ENCODE measurements around the gene SLC8B1. TPM values are rescaled to one million over a fixed set of nuclear protein-coding genes. Genes with fewer than 3 reads are reported as not detected.

Gene SLC8B1
- polyA plus RNA-seq, 1 donor from 2014 or later = 1.1 TPM

GRCh38 chr12:113252494-113252893 is 82.4 kb downstream of the SLC8B1 start:
- Histone ChIP-seq H3K9ac (ENCODE audit: low read length) (no peak overlapping the region), H3F3A (ENCODE audit: insufficient read depth, low read length, poor library complexity, severe bottlenecking) (no peaks in the 10 kb centered on the region), H3K79me2 (replicated peaks; ENCODE audit: insufficient read depth, low read length) (no peaks in the 10 kb centered on the region), H3K9me3 (ENCODE audit: low read length) (no peaks in the 10 kb centered on the region), H4K20me1 (ENCODE audit: insufficient read depth) (no peaks in the 10 kb centered on the region), H3K9me2 (ENCODE audit: insufficient read depth, low read length) (no peaks in the 10 kb centered on the region), H3K27me3 (ENCODE audit: insufficient read depth, low read depth, low read length) (no peaks in the 10 kb centered on the region), H2AFZ (ENCODE audit: low read depth, low read length) (no peak overlapping the region), H3K4me2 (ENCODE audit: low read length) (no peak overlapping the region), H3K4me3 (ENCODE audit: low read length) (no peak overlapping the region), H3K36me3 (ENCODE audit: insufficient read depth, low read length) (no peaks in the 10 kb centered on the region), H3K27ac (ENCODE audit: low read length) (no peak overlapping the region)
- TF ChIP-seq EP300 (conservative IDR thresholded peaks at IDR 0.05; ENCODE audit: poor library complexity, severe bottlenecking) (no peak), TAF1 (IDR thresholded peaks at IDR 0.05; ENCODE audit: low read depth) (no peak), MXI1 (conservative IDR thresholded peaks at IDR 0.05; ENCODE audit: poor library complexity, severe bottlenecking) (no peak), REST (IDR thresholded peaks at IDR 0.05; ENCODE audit: borderline replicate concordance) (no peak), SMC3 (conservative IDR thresholded peaks at IDR 0.05; ENCODE audit: poor library complexity) (no peak), EZH2 (IDR thresholded peaks at IDR 0.05; ENCODE audit: borderline replicate concordance, insufficient read depth, low read length, poor library complexity, severe bottlenecking) (no peak), POLR2AphosphoS5 (IDR thresholded peaks at IDR 0.05) (no peak), CTCF (IDR thresholded peaks at IDR 0.05; ENCODE audit: poor library complexity, severe bottlenecking) (no peak), RAD21 (conservative IDR thresholded peaks at IDR 0.05) (no peak)

GRCh38 chr12:113251404-113252070 is 83.4 kb downstream of the SLC8B1 start:
- H3K36me3 ChIP-seq (ENCODE audit: insufficient read depth, low read length) = no peaks in the 10 kb centered on the region
- TF ChIP-seq POLR2AphosphoS5 (IDR thresholded peaks at IDR 0.05) = no peak
- TF ChIP-seq SMC3 (conservative IDR thresholded peaks at IDR 0.05; ENCODE audit: poor library complexity) = no peak
- no peak for TF ChIP-seq RAD21 (conservative IDR thresholded peaks at IDR 0.05)
- TF ChIP-seq EZH2 (IDR thresholded peaks at IDR 0.05; ENCODE audit: borderline replicate concordance, insufficient read depth, low read length, poor library complexity, severe bottlenecking) = no peak
- no peak for TF ChIP-seq EP300 (conservative IDR thresholded peaks at IDR 0.05; ENCODE audit: poor library complexity, severe bottlenecking)
- TF ChIP-seq TAF1 (IDR thresholded peaks at IDR 0.05; ENCODE audit: low read depth) = no peak
- no peak for TF ChIP-seq REST (IDR thresholded peaks at IDR 0.05; ENCODE audit: borderline replicate concordance)
- no peak for TF ChIP-seq CTCF (IDR thresholded peaks at IDR 0.05; ENCODE audit: poor library complexity, severe bottlenecking)
- no peak for TF ChIP-seq MXI1 (conservative IDR thresholded peaks at IDR 0.05; ENCODE audit: poor library complexity, severe bottlenecking)
- H4K20me1 ChIP-seq (ENCODE audit: insufficient read depth) = no peaks in the 10 kb centered on the region
- no peaks in the 10 kb centered on the region for H3K27me3 ChIP-seq (ENCODE audit: insufficient read depth, low read depth, low read length)
- H3K9ac ChIP-seq (ENCODE audit: low read length) = no peak overlapping the region
- no peak overlapping the region for H3K4me2 ChIP-seq (ENCODE audit: low read length)
- no peaks in the 10 kb centered on the region for H3K9me2 ChIP-seq (ENCODE audit: insufficient read depth, low read length)
- no peak overlapping the region for H3K4me3 ChIP-seq (ENCODE audit: low read length)
- H3F3A ChIP-seq (ENCODE audit: insufficient read depth, low read length, poor library complexity, severe bottlenecking) = no peaks in the 10 kb centered on the region
- no peak overlapping the region for H3K27ac ChIP-seq (ENCODE audit: low read length)
- no peak overlapping the region for H2AFZ ChIP-seq (ENCODE audit: low read depth, low read length)
- H3K79me2 ChIP-seq (replicated peaks; ENCODE audit: insufficient read depth, low read length) = no peaks in the 10 kb centered on the region
- H3K9me3 ChIP-seq (ENCODE audit: low read length) = no peaks in the 10 kb centered on the region

Data from neural cell (in vitro differentiated cells).